ENCODE measurements around the gene GNG12.

GRCh38 chr1:67721650-67722291 is 111.5 kb downstream of the GNG12 start:
- TF ChIP-seq CTCF (conservative IDR thresholded peaks at IDR 0.05) (no peak), ZFX (IDR thresholded peaks at IDR 0.05) (no peak)

Data from C4-2B (cell line).